GM19238 (cell line): ENCODE results near the gene TMEM154.
"Not testable (repeated sequence)": the region's sequence is repeated elsewhere in the genome, so short reads cannot be mapped to it uniquely, and the experiment has no call there.

ENCODE experiments used
- DNase-seq: peaks from one replicate; pipeline ENCODE4 v3.0.0; 2011; ENCODE audit warnings: low spot score; ENCODE audit not compliant: insufficient read length

Gene TMEM154

GRCh38 chr4:152667781-152668180, 12.0 kb downstream of the TMEM154 start:
- no peak for DNase-seq

GRCh38 chr4:152666946-152667345, 12.9 kb downstream of the TMEM154 start:
- DNase-seq: no peak

GRCh38 chr4:152665691-152666395, 14.0 kb downstream of the TMEM154 start:
- no peak for DNase-seq

GRCh38 chr4:152664067-152664378, 15.8 kb downstream of the TMEM154 start:
- not testable (repeated sequence) for DNase-seq

GRCh38 chr4:152663203-152664066, 16.4 kb downstream of the TMEM154 start:
- DNase-seq: no peak

GRCh38 chr4:152661649-152662048, 18.1 kb downstream of the TMEM154 start:
- DNase-seq: no peak

GRCh38 chr4:152660526-152660925, 19.3 kb downstream of the TMEM154 start:
- no peak for DNase-seq

GRCh38 chr4:152659806-152660205, 20.0 kb downstream of the TMEM154 start:
- DNase-seq: no peak

GRCh38 chr4:152657657-152658056, 22.1 kb downstream of the TMEM154 start:
- no peak for DNase-seq

- DNase-seq: no peak
Observed at GRCh38 chr4:152655272-152656129, 24.3 kb downstream of the TMEM154 start.

GRCh38 chr4:152652102-152652501, 27.7 kb downstream of the TMEM154 start:
- DNase-seq: no peak

GRCh38 chr4:152651473-152652060, 28.2 kb downstream of the TMEM154 start:
- DNase-seq: no peak

GRCh38 chr4:152646221-152646620, 33.6 kb downstream of the TMEM154 start:
- DNase-seq: no peak

GRCh38 chr4:152644130-152644529, 35.7 kb downstream of the TMEM154 start:
- DNase-seq: no peak

- peak; percentile 56 for DNase-seq
Observed at GRCh38 chr4:152643153-152644035, 36.4 kb downstream of the TMEM154 start.

- no peak for DNase-seq
Observed at GRCh38 chr4:152640058-152640921, 39.5 kb downstream of the TMEM154 start.

- DNase-seq: no peak
Observed at GRCh38 chr4:152635851-152636250, 43.9 kb downstream of the TMEM154 start.

GRCh38 chr4:152634110-152634760, 45.6 kb downstream of the TMEM154 start:
- DNase-seq: no peak

GRCh38 chr4:152633118-152633517, 46.7 kb downstream of the TMEM154 start:
- DNase-seq: no peak
